NCI-H1092 (cell line): ENCODE results near the gene ZNF544.
"Not testable (repeated sequence)": the region's sequence is repeated elsewhere in the genome, so short reads cannot be mapped to it uniquely, and the experiment has no call there.

Experiments used
- DNase-seq: peaks from one replicate; lab custom pipeline; 2025; lab: John Stamatoyannopoulos, UW

The ZNF544 gene

GRCh38 chr19:58258259-58258658 lies 29.5 kb downstream of the ZNF544 start:
- DNase-seq: not testable (repeated sequence)

DNA sequence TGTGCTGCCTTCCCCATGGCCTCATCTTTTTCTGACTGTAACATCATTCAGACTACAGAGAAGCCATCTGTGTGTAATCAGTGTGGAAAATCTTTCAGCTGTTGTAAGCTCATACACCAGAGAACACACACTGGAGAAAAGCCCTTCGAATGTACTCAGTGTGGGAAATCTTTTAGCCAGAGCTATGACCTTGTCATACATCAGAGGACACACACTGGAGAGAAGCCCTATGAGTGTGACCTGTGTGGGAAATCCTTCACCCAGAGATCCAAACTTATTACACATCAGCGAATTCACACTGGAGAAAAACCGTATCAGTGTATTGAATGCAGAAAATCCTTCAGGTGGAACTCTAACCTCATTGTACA lies 32.9 kb downstream of the ZNF544 start:
- no peak for DNase-seq

DNA sequence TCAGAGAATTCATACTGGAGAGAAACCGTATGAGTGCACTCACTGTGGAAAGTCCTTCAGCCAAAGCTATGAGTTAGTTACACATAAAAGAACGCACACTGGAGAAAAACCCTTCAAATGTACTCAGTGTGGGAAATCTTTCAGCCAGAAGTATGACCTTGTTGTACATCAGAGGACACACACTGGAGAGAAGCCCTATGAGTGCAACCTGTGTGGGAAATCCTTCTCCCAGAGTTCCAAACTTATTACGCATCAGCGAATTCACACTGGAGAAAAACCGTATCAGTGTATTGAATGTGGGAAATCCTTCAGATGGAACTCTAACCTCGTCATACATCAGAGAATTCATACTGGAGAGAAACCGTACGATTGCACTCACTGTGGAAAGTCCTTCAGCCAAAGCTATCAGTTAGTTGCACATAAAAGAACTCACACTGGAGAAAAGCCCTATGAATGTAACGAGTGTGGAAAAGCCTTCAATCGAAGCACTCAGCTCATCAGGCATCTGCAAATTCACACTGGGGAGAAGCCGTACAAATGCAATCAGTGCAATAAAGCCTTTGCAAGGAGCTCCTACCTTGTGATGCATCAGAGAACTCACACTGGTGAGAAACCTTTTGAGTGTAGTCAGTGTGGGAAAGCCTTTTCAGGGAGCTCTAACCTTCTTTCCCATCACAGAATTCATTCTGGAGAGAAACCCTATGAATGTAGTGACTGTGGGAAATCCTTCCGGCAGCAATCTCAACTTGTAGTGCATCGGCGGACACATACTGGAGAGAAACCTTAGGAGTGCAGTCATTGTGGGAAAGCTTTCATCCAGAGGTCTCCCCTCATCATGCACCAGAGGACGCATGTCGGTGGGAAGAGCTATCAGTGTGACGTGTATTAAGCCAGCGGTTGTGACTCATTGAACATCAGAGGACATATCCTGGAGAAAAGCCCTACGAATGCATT lies 33.5 kb downstream of the ZNF544 start:
- no peak for DNase-seq

DNA sequence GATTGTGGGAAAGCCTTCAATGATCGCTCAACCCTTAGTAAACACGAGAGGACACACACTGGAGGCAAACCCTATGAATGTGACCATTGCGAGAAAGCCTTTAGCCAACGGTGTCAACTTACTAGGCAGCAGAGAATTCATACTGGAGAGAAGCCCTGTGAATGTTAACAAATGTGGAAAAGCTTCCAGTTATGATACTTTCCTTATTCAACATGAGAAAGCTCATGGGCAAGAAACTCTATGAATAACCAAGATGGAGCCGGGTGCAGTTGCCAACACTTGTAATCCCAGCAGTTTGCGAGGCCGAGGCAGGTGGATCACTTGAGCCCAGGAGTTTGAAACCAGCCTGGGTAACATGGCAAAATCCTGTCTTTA lies 34.2 kb downstream of the ZNF544 start:
- no peak for DNase-seq

DNA sequence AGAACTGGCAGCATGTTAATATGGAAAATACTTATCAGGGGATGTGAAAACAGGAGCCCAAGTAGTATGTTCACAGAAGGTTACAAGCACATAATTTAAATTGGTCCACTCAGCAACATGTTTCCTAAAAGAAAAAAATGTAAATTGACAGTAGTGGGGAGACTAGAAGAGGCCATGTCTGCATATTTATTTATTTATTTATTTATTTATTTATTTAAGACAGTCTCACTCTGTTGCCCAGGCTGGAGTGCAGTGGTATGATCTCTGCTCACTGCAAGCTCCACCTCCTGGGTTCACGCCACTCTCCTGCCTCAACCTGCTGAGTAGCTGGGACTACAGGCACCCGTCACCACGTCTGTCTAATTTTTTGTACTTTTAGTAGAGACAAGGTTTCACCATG lies 36.4 kb downstream of the ZNF544 start:
- no peak for DNase-seq

DNA sequence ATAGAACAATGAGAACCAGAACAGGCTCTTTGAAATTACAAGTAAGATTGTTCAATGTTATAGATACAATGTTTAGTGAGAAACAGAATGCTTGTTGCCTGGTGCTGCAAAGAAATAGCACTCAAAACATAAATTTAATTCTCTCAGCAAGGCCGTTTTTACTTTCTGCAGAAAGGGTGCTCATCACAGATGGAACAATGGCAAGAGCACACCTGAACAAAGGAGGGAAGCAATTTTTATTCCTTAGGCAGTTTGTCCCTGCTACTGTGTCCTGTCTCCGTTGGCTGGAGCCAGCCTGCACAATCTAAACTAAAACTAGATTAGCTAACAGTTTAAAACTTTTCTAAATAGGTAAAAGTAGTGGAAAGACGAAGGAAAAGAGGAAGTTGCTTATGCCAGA lies 39.6 kb downstream of the ZNF544 start:
- no peak for DNase-seq

DNA sequence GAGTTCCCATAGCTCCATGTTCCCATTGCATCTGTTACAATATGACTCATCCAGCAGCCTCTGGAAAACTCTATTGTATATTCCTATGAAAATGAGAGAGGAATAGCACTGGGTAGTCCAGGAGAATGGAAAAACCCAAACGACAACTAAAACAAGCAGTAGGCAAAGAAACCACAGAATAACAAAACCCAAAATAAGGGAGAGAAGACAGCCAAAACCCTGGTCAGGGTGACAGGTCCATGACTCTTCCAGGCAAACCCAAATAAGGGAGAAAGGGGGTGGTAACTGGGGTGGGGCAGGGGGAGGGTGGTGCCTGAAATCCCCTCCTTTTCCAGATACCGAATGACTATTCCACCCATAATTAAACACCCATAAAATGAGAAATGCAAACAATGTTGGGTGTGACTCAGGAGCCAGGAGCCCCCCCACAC lies 46.1 kb downstream of the ZNF544 start:
- no peak for DNase-seq

DNA sequence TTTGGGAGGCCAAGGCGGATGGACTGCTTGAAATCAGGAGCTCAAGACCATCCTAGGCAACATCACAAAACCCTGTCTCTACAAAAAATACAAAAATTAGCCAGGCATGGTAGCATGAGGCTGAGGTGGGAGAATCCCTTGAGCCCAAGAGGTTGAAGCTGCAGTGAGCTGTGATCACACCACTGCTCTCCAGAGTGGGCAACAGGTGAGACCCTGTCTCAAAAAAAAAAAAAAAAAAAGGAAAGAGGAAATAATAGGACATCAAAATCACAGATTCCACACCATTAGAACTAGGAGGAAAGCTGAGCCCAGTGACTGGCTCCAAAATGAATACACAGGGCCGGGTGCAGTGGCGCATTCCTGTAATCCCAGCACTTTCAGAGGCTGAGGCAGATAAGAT lies 46.9 kb downstream of the ZNF544 start:
- DNase-seq: no peak

GRCh38 chr19:58277197-58277596 lies 48.5 kb downstream of the ZNF544 start:
- DNase-seq: no peak

DNA sequence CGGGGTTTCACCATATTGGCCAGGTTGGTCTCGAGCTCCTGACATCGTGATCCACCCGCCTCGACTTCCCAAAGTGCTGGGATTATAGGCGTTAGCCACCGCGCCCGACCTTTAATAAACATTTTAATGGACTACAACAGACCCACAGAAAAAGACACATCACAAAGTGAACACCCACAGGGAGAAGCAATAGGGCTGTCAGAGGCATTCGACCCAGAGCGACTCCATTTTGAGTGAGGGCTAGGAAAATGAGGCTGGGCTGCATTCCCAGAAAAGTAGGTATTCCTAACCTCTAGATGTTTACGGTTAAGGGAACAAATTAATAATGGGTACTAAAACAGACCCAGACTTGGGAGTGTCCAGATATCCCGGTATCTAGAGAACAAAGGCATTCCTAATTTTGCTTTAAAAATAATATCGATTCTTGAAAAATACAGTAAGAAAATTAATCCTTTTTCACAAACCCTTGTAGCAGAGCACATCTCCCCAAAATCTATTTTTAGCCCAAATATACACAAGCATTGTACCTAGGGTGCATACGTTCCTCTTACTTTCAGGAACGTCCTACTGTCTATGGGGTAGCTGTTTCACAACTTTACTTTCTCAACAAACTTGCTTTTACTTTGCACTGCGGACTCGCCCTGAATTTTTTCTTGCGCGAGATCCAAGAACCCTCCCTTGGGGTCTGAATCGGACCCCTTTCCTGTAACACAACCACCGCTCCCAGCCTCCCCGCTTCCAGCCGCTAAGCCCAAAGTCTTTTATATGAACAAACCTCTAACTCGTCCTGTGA lies 49.2 kb downstream of the ZNF544 start:
- no peak for DNase-seq

GRCh38 chr19:58278541-58279041 lies 49.9 kb downstream of the ZNF544 start, which contains the start of gene ZNF8:
ZNF8 (plus strand) TSS chr19:58278955; CDS start chr19:58279082, 127 bp downstream.
- peak; percentile 96 for DNase-seq

DNA sequence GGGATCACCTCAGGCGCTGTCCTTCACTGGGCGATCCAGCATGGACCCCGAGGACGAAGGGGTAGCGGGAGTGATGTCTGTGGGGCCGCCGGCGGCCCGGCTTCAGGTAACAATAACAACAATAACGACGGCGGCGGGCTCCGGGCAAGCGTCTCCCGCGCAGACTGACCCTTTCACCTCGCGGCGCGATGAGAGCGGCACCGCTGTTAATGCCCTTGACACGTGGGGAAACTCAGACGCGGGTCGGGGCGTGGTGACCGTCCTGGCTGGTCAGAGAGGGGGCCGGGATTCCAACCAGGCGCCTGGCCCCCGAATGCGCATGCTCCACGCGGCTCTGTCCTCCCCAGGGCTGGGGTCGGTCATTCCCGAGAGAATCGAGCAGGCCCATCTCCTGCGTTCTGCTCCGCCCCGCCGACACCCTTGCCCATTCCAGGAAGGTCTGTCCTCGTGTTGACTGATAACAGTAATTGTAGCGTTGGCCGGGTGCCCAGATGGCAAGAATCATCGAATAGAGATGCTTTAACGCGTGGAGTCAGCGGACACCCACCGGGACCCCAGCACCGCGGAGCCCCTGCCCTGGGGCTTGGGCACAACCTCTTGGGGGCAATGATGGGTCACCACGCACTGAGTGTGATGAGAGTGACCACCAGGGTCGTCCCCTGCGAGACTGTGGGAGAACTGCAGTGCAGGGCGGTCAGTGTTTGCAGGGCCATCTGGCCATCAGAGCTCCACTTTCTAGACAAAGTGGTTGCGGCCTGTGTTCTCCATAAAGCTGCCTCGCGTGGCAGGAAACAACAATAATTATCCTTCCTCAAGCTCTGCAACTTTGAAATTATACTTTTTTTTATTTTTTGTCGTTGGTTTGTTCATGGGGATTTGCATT lies 50.6 kb downstream of the ZNF544 start:
- DNase-seq: peak; percentile 62

- no peak for DNase-seq
Measured at GRCh38 chr19:58279925-58280316, 51.2 kb downstream of the ZNF544 start.

DNA sequence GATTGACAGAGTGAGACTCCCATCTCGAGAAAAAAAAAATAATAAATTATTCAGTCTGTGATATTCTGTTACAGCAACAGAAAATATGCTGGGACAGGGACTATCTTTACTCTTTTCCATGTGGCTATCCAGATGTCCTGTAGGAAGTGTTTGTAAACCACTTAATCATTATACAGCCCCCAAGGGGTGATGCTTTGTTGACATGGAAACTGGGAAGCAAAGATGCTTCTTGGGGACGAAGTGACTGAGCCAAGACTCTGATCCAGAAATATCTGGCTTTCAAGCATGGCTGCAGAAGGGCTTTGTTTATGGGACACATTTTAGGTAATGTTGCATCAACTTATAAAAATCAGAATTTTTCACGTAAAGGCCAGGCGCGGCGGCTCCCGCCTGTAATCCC lies 55.5 kb downstream of the ZNF544 start:
- DNase-seq: no peak

- no peak for DNase-seq
Measured at GRCh38 chr19:58291943-58292342, 63.2 kb downstream of the ZNF544 start.

DNA sequence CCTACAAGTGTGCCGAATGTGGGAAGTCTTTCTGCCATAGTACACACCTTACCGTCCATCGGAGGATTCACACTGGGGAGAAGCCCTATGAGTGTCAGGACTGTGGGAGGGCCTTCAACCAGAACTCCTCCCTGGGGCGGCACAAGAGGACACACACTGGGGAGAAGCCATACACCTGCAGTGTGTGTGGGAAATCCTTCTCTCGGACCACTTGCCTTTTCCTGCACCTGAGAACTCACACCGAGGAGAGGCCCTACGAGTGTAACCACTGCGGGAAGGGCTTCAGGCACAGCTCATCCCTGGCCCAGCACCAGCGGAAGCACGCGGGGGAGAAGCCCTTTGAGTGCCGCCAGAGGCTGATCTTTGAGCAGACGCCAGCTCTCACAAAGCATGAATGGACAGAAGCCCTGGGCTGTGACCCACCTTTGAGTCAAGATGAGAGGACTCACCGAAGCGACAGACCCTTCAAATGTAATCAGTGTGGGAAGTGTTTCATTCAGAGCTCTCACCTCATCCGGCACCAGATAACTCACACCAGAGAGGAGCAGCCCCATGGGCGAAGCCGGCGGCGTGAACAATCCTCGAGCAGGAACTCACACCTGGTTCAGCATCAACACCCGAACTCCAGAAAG lies 66.1 kb downstream of the ZNF544 start:
- no peak for DNase-seq

GRCh38 chr19:58296104-58296503 lies 67.4 kb downstream of the ZNF544 start:
- no peak for DNase-seq

GRCh38 chr19:58300620-58301019 lies 71.9 kb downstream of the ZNF544 start:
- no peak for DNase-seq

GRCh38 chr19:58304255-58304654 lies 75.5 kb downstream of the ZNF544 start:
- no peak for DNase-seq

DNA sequence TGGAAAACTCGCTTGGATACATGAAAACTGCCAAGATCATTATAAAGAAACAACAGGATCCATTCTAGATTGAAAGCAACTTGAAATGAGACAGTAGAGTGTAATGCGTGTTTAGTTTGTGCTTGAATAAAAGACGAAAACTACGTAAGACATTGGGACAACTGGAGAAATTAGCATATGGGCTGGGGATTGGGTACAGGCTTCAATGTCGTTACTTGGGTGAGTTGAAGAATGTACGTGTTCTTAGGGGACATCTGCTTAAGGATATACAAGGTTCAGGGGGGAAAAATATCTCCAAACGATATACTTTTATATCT lies 76.0 kb downstream of the ZNF544 start:
- no peak for DNase-seq
